OCI-LY7 (cell line): ENCODE results near the gene FBXO4. TPM values are rescaled to one million over a fixed set of nuclear protein-coding genes. Genes with fewer than 3 reads are reported as not detected.

ENCODE experiments used
- BruUV-seq: library from RNA; stranded (reverse); fragments of 400-500 nt; replicated peaks from 2 replicates; lab custom pipeline; 2021; lab: Mats Ljungman, UMichigan
- CTCF ChIA-PET: fragments of 300-600 bp; sonication (Branson Sonifier 250); formaldehyde crosslinking; loops from one replicate; lab custom pipeline; 2022; ENCODE audit warnings: antibody characterized with exemption; ENCODE audit not compliant: unreplicated experiment; lab: Charles Lee
- POLR2A ChIA-PET: fragments of 300-600 bp; sonication (Branson Sonifier 250); formaldehyde crosslinking; loops from one replicate; lab custom pipeline; 2022; ENCODE audit warnings: antibody characterized with exemption; lab: Charles Lee
- DNase-seq: peaks from one replicate; pipeline ENCODE4 v3.0.0-alpha.2; 2015; ENCODE audit warnings: low spot score
- H2AFZ ChIP-seq: fragments of 200-600 bp; sonication (generic), shearing (Covaris generic); 2 replicates; pipeline ENCODE4 v1.6.1; 2014; ENCODE audit warnings: mild to moderate bottlenecking, antibody characterized with exemption, low read length, moderate library complexity
- H3K27ac ChIP-seq: fragments of 200-600 bp; sonication (generic); 2 replicates; pipeline ENCODE4 v1.5.1; 2014; ENCODE audit warnings: mixed run types, low read depth, mild to moderate bottlenecking, moderate library complexity, low read length, inconsistent platforms; ENCODE audit not compliant: poor library complexity, severe bottlenecking
- H3K36me3 ChIP-seq: fragments of 200-600 bp; sonication (generic); 2 replicates; pipeline ENCODE4 v1.6.1; 2014; ENCODE audit warnings: mild to moderate bottlenecking, antibody characterized with exemption, low read length, moderate library complexity, mixed read lengths; ENCODE audit not compliant: insufficient read depth
- H3K4me1 ChIP-seq: fragments of 200-600 bp; sonication (generic); 2 replicates; pipeline ENCODE4 v1.5.1; 2014; ENCODE audit warnings: mild to moderate bottlenecking, low read length; ENCODE audit not compliant: insufficient read depth, poor library complexity, severe bottlenecking
- H3K4me2 ChIP-seq: fragments of 200-600 bp; sonication (generic); 2 replicates; pipeline ENCODE4 v1.6.1; 2014; ENCODE audit warnings: mild to moderate bottlenecking, low read length
- H3K4me3 ChIP-seq: fragments of 200-600 bp; sonication (generic); 2 replicates; pipeline ENCODE4 v1.5.1; 2014; ENCODE audit warnings: mild to moderate bottlenecking, low read depth, low read length; ENCODE audit not compliant: poor library complexity, severe bottlenecking
- H3K79me2 ChIP-seq: fragments of 200-600 bp; sonication (generic); 2 replicates; pipeline ENCODE4 v1.6.1; 2016; ENCODE audit warnings: low read depth, mild to moderate bottlenecking, low read length, moderate library complexity, mixed read lengths; ENCODE audit not compliant: insufficient read depth
- H3K9me2 ChIP-seq: fragments of 200-600 bp; sonication (generic); 2 replicates; pipeline ENCODE4 v1.6.1; 2016; ENCODE audit warnings: mild to moderate bottlenecking, low read length, mixed read lengths; ENCODE audit not compliant: insufficient read depth
- H3K9me3 ChIP-seq: fragments of 200-600 bp; sonication (generic); 2 replicates; pipeline ENCODE4 v1.6.1; 2014; ENCODE audit warnings: mild to moderate bottlenecking, mixed run types, low read length, mixed read lengths
- H4K20me1 ChIP-seq: fragments of 200-600 bp; sonication (generic); 2 replicates; pipeline ENCODE4 v1.6.1; 2014; ENCODE audit warnings: mild to moderate bottlenecking, antibody characterized with exemption, low read length, moderate library complexity, mixed read lengths; ENCODE audit not compliant: insufficient read depth
- EZH2phosphoT487 ChIP-seq: fragments of 200-600 bp; sonication (generic); IDR thresholded peaks from 2 replicates; pipeline ENCODE4 v1.6.1; 2018; ENCODE audit warnings: low read depth, borderline replicate concordance, mild to moderate bottlenecking, mixed run types, antibody characterized with exemption, low read length, moderate library complexity, mixed read lengths
- intact Hi-C: fragments of 100-400 bp; cut with micrococcal nuclease; formaldehyde crosslinking; loops from one replicate; pipeline ENCODE4 v1.10.0; 2022; ENCODE audit not compliant: unreplicated experiment
- total RNA-seq, 2 experiments: library from RNA; depleted of rRNA in 1 of 2; stranded (reverse); fragments of >200 nt in 1 of 2; shearing (Covaris generic) in 1 of 2; gene quantifications; 2 replicates each; pipeline ENCODE4 v1.2.3, GENCODE V29; 2014 to 2022
- TF ChIP-seq, protein P1 (sequence below): fragments of 200-600 bp; sonication (generic); conservative IDR thresholded peaks from 2 replicates; pipeline ENCODE4 v1.5.1; 2014; ENCODE audit warnings: mild to moderate bottlenecking, antibody characterized with exemption, low read length, moderate library complexity, mixed read lengths

Gene FBXO4
- total RNA-seq, 2 experiments from 2014 or later, result 0.40 TPM; not detected in 1

DNA sequence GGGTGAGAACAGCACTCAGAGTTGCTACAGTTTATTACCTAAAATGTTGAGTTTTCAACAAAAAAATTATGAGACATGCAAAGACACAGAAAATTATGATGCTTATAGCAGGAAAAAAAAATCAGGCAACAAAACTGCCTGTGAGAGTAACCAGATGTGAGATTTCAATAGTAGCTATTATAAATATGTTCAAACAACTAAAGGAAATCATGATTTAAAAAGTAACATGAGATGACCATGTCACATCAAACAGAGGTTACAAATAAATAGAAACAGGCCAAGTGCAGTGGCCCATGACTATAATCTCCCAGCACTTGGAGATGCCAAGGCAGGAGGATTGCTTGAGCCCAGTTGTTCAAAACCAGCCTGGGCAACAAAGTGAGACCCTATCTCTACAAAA, 33.0 kb upstream of the FBXO4 start:
- no peak overlapping the region for H3K4me3 ChIP-seq
- no peak overlapping the region for H2AFZ ChIP-seq
- peaks cover 4% of the 10 kb centered on the region; the same call in 1 of the 2 replicates for H3K9me3 ChIP-seq
- H3K4me1 ChIP-seq, result no peaks in the 10 kb centered on the region
- no peaks in the 10 kb centered on the region for H3K36me3 ChIP-seq
- intact Hi-C loops, result no loop called here
- H4K20me1 ChIP-seq, result no peaks in the 10 kb centered on the region
- TF ChIP-seq, protein P1, sequence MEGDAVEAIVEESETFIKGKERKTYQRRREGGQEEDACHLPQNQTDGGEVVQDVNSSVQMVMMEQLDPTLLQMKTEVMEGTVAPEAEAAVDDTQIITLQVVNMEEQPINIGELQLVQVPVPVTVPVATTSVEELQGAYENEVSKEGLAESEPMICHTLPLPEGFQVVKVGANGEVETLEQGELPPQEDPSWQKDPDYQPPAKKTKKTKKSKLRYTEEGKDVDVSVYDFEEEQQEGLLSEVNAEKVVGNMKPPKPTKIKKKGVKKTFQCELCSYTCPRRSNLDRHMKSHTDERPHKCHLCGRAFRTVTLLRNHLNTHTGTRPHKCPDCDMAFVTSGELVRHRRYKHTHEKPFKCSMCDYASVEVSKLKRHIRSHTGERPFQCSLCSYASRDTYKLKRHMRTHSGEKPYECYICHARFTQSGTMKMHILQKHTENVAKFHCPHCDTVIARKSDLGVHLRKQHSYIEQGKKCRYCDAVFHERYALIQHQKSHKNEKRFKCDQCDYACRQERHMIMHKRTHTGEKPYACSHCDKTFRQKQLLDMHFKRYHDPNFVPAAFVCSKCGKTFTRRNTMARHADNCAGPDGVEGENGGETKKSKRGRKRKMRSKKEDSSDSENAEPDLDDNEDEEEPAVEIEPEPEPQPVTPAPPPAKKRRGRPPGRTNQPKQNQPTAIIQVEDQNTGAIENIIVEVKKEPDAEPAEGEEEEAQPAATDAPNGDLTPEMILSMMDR, result no peak
- no peak for TF ChIP-seq EZH2phosphoT487
- no peak overlapping the region for H3K4me2 ChIP-seq
- no peak overlapping the region for H3K27ac ChIP-seq
- no TSS peak for BruUV-seq
- POLR2A ChIA-PET, result interaction anchor here (1.3 kb wide), 1 partner anchor 21 kb away, joined by 3 read pairs; no protein-coding TSS in a partner anchor
- H3K9me2 ChIP-seq, result no peaks in the 10 kb centered on the region
- CTCF ChIA-PET, result no interaction called here
- DNase-seq, result no peak
- no peaks in the 10 kb centered on the region for H3K79me2 ChIP-seq

DNA sequence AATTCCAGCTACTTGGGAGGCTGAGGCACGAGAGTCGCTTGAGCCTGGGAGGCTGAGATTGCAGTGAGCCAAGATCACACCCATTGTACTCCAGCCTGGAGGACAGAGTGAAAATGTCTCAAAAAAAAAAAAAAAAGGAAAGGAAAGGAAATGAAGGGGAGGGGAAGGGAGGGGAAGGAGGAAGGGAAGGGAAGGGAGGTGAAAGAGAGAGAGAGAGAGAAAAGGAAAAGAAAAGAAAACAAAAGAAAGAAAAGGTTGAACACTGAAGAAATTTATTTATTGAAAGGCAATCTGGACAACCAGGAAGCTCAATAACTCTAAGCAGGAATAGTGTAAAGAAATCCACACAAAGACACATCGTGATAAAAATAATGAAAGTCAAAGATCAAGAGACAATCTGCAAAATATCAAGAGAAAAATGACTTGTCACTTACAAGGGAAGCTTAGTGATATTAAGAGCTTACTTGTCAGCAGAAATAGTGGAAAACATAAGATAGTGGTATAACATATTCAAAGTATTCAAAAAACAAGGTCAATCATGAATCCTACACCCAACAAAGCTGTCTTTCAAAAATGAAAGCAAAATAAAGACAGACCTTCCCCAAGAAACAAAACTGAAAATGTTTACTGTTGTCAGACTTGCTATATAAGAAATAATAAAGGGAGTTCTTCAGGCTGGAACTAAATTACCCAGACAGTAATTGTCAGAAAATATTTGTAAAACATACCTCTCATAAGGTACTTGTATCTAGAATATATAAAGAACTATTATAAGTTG, 31.8 kb upstream of the FBXO4 start:
- H3K4me3 ChIP-seq, result no peak overlapping the region
- TF ChIP-seq, protein P1, result no peak
- TF ChIP-seq EZH2phosphoT487, result no peak
- H3K4me2 ChIP-seq, result no peak overlapping the region
- H3K36me3 ChIP-seq, result no peaks in the 10 kb centered on the region
- no TSS peak for BruUV-seq
- CTCF ChIA-PET, result no interaction called here
- H2AFZ ChIP-seq, result no peak overlapping the region
- H3K27ac ChIP-seq, result no peak overlapping the region
- no peaks in the 10 kb centered on the region for H3K79me2 ChIP-seq
- no peaks in the 10 kb centered on the region for H3K9me2 ChIP-seq
- no peaks in the 10 kb centered on the region for H3K4me1 ChIP-seq
- no peak for DNase-seq
- intact Hi-C loops, result no loop called here
- no peaks in the 10 kb centered on the region for H4K20me1 ChIP-seq
- POLR2A ChIA-PET, result interaction anchor here (1.3 kb wide), 1 partner anchor 16 kb away, joined by 3 read pairs; no protein-coding TSS in a partner anchor
- H3K9me3 ChIP-seq, result no peaks in the 10 kb centered on the region

DNA sequence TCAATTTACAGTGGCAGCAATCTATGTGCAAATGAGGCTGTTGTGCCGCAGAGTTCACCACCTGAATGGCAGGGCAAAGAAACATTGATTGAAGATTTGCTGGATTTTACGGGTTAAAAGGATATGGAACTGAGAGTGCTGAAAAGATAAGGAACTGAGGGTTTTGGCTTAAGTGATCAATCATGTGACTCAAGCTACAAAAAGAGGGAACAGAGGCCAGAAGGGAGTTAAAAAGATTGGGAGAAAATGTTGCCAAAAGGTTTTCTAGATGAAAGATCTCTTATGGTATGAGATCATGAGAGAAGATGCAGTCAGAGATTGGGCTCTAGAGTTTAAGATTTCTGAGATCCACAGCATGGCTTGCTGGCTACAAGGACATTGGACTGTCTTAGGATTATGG, 28.9 kb upstream of the FBXO4 start:
- CTCF ChIA-PET, result no interaction called here
- POLR2A ChIA-PET, result interaction anchor here (0.9 kb wide), 1 partner anchor 13 kb away, joined by 3 read pairs; no protein-coding TSS in a partner anchor
- Histone ChIP-seq H3K4me1 (no peaks in the 10 kb centered on the region), H3K27ac (no peak overlapping the region), H3K4me2 (no peak overlapping the region), H3K9me2 (no peaks in the 10 kb centered on the region), H3K36me3 (no peaks in the 10 kb centered on the region), H3K4me3 (no peak overlapping the region), H4K20me1 (no peaks in the 10 kb centered on the region), H3K9me3 (no peaks in the 10 kb centered on the region), H2AFZ (no peak overlapping the region), H3K79me2 (no peaks in the 10 kb centered on the region)
- no peak for DNase-seq
- intact Hi-C loops, result no loop called here
- BruUV-seq, result no TSS peak
- TF ChIP-seq, protein P1, result no peak
- no peak for TF ChIP-seq EZH2phosphoT487
